HepG2 (cell line): ENCODE data around the gene HES3. TPM values are rescaled to one million over a fixed set of nuclear protein-coding genes. Genes with fewer than 3 reads are reported as not detected.

Source experiments
- ATAC-seq: fragments of 200-7000 bp; cut with Tn5 transposase; 3 replicates; pipeline ENCODE4 v1.9.1; 2020; ENCODE audit warnings: mild to moderate bottlenecking, moderate library complexity
- BruUV-seq: library from RNA; stranded (reverse); fragments of 400-500 nt; replicated peaks from 2 replicates; lab custom pipeline; 2021; lab: Mats Ljungman, UMichigan
- CTCF ChIA-PET: fragments of 300-600 bp; formaldehyde crosslinking; extraction: SDS; loops from one replicate; lab custom pipeline; 2021; ENCODE audit warnings: low total read pairs, inconsistent platforms, low intra/inter-chr PET ratio; lab: Yijun Ruan, JAX
- POLR2A ChIA-PET: fragments of 350-600 bp; sonication (Branson Sonifier 250); formaldehyde crosslinking; loops from one replicate; lab custom pipeline; 2020; ENCODE audit warnings: antibody characterized with exemption, inconsistent platforms; lab: Yijun Ruan, JAX
- DNase-seq: peaks from one replicate; pipeline ENCODE4 v3.0.0-alpha.2; 2015; ENCODE audit warnings: low spot score
- FAIRE-seq: peaks from 3 replicates; lab custom pipeline; 2011; peaks lifted over from hg19 to GRCh38; lab: Jason Lieb, UNC
- H2AFZ ChIP-seq: one replicate; pipeline ENCODE4 v1.6.1; 2011; ENCODE audit warnings: low read length, inconsistent platforms
- H3K27ac ChIP-seq: fragments of 300-600 bp; 3 replicates; pipeline ENCODE4 v1.8.0; 2011; ENCODE audit warnings: mixed run types, mild to moderate bottlenecking, mixed read lengths, low read length, inconsistent platforms; ENCODE audit not compliant: insufficient read depth; ENCODE audit errors: extremely low read length
- H3K27me3 ChIP-seq, 2 experiments: fragments of 200-600 bp in 1 of 2; 2 replicates in 1 of 2; 3 replicates in 1 of 2; pipeline versions ENCODE4 v1.6.0 to v1.8.0; 2011; ENCODE audit warnings: low read length in 2 of 2, mild to moderate bottlenecking in 2 of 2, moderate library complexity in 2 of 2, inconsistent platforms in 1 of 2; ENCODE audit not compliant: insufficient read depth in 2 of 2, control insufficient read depth in 1 of 2
- H3K36me3 ChIP-seq, 2 experiments: fragments of 200-600 bp in 1 of 2; replicated peaks in 1 of 2; 2 replicates in 1 of 2; 3 replicates in 1 of 2; pipeline versions ENCODE4 v1.5.1 to v1.8.0; 2011; ENCODE audit warnings: low read length in 2 of 2, inconsistent platforms in 1 of 2; ENCODE audit not compliant: insufficient read depth in 2 of 2, control insufficient read depth in 1 of 2
- H3K4me1 ChIP-seq: 2 replicates; pipeline ENCODE4 v1.5.1; 2012; ENCODE audit warnings: low read length, inconsistent platforms; ENCODE audit not compliant: insufficient read depth
- H3K4me2 ChIP-seq: 2 replicates; pipeline ENCODE4 v1.6.0; 2011; ENCODE audit warnings: low read depth, low read length, inconsistent platforms
- H3K4me3 ChIP-seq, 3 experiments: fragments of 200-600 bp in 1 of 3; sonication (generic), shearing (Covaris generic) in 1 of 3; replicated peaks in 1 of 3; 2 replicates each; pipeline ENCODE4 v1.5.1; 2011 to 2016; ENCODE audit warnings: low read length in 3 of 3, inconsistent platforms in 2 of 3, low read depth in 2 of 3, mild to moderate bottlenecking in 2 of 3, control low read depth in 1 of 3, mixed read lengths in 1 of 3; ENCODE audit not compliant: insufficient read depth in 1 of 3
- H3K79me2 ChIP-seq: one replicate; pipeline ENCODE4 v1.6.1; 2011; ENCODE audit warnings: low read length, inconsistent platforms; ENCODE audit not compliant: insufficient read depth
- H3K9ac ChIP-seq: 2 replicates; pipeline ENCODE4 v1.6.0; 2011; ENCODE audit warnings: mild to moderate bottlenecking, low read depth, low read length, inconsistent platforms; ENCODE audit not compliant: insufficient read depth
- H3K9me3 ChIP-seq: 2 replicates; pipeline ENCODE4 v1.5.1; 2012; ENCODE audit warnings: mild to moderate bottlenecking, low read length
- H4K20me1 ChIP-seq: 2 replicates; pipeline ENCODE4 v1.6.0; 2011; ENCODE audit warnings: inconsistent platforms, mild to moderate bottlenecking, low read length, moderate library complexity; ENCODE audit not compliant: insufficient read depth
- BRD4 ChIP-seq: sonication (generic); formaldehyde crosslinking; IDR thresholded peaks from 2 replicates; pipeline ENCODE4 v1.4.0; 2020; ENCODE audit warnings: missing genetic modification reagents
- DPF2 ChIP-seq: sonication (generic); formaldehyde crosslinking; IDR thresholded peaks from 2 replicates; pipeline ENCODE4 v1.4.0; 2020; ENCODE audit warnings: mild to moderate bottlenecking, low read depth, missing genetic modification reagents, borderline replicate concordance
- ESRRA ChIP-seq: sonication (generic); formaldehyde crosslinking; IDR thresholded peaks from 2 replicates; pipeline ENCODE4 v1.5.1; 2020; ENCODE audit warnings: mild to moderate bottlenecking, low read depth, missing genetic modification reagents
- ETV6 ChIP-seq: sonication (generic); formaldehyde crosslinking; conservative IDR thresholded peaks from 2 replicates; pipeline ENCODE4 v1.4.0; 2020; ENCODE audit warnings: missing genetic modification reagents
- MIER3 ChIP-seq: IDR thresholded peaks from 2 replicates; pipeline ENCODE4 v1.6.1; 2016; ENCODE audit warnings: missing compliant biosample characterization, borderline replicate concordance
- RXRA ChIP-seq: sonication (generic); formaldehyde crosslinking; IDR thresholded peaks from 2 replicates; pipeline ENCODE4 v1.5.1; 2020; ENCODE audit warnings: missing genetic modification reagents
- TAF15 ChIP-seq: fragments of 200-400 bp; formaldehyde crosslinking; IDR thresholded peaks from one replicate; pipeline ENCODE4 v1.6.1; 2018; ENCODE audit warnings: mild to moderate bottlenecking, low read depth, low read length; ENCODE audit not compliant: poor library complexity, severe bottlenecking
- ZBTB44 ChIP-seq: sonication (generic); formaldehyde crosslinking; IDR thresholded peaks from 2 replicates; pipeline ENCODE4 v1.4.0; 2020; ENCODE audit warnings: missing genetic modification reagents
- ZNF570 ChIP-seq: sonication (generic); formaldehyde crosslinking; IDR thresholded peaks from 2 replicates; pipeline ENCODE4 v1.4.0; 2020; ENCODE audit warnings: mild to moderate bottlenecking, missing genetic modification reagents, borderline replicate concordance
- WGBS: methylation state at CpG from one replicate; pipeline ENCODE4 v1.1.6; 2017; ENCODE audit warnings: low lambda C conversion rate; 5-methylcytosine and 5-hydroxymethylcytosine counted together
- in situ Hi-C: cut with HindIII; loops from 2 replicates; pipeline ENCODE4 v1.10.0; 2017; ENCODE audit warnings: low pct_unique_long_range_greater_than_20kb; ENCODE audit not compliant: extremely low pct_ligation_motif_present
- intact Hi-C: fragments of 100-400 bp; cut with micrococcal nuclease; formaldehyde crosslinking; loops from one replicate; pipeline ENCODE4 v1.10.0; 2022; ENCODE audit not compliant: unreplicated experiment
- polyA plus RNA-seq, 8 experiments: library from polyadenylated mRNA; depleted of rRNA in 3 of 8; stranded (reverse) in 7 of 8; unstranded in 1 of 8; fragments of >200 nt; fragmentation: Illumina TruSeq in 4 of 8; extraction: Trizol in 4 of 8; gene quantifications; 2 replicates each; pipeline versions ENCODE4 v1.2.1 to v1.2.3, GENCODE V29; 2011 to 2016; ENCODE audit warnings: low read depth in 4 of 8, missing spikeins in 1 of 8, mixed read lengths in 1 of 8; ENCODE audit not compliant: insufficient read depth in 1 of 8
- total RNA-seq, 5 experiments: library from RNA; depleted of rRNA; stranded (reverse); fragments of >200 nt; fragmentation: Illumina TruSeq; extraction: Trizol; gene quantifications; 2 replicates each; pipeline ENCODE4 v1.2.3, GENCODE V29; 2016; ENCODE audit warnings: low read depth in 1 of 5

The HES3 gene
- total and polyA plus RNA-seq, 2 of the 13 experiments (the other 11 are each of a cell fraction or from before 2014, with no cell fraction given) = not detected

GRCh38 chr1:6239950-6240768 lies 3.8 kb upstream of the HES3 start (continued):
- TF ChIP-seq RXRA (CRISPR knock-in tag) (0 out of 2 replicates have a peak, but pooled peaks have one; percentile 29), ETV6 (no peak), ZBTB44 (CRISPR knock-in tag) (no peak), ZNF570 (CRISPR knock-in tag) (no peak)

- ATAC-seq = no peak
- no peaks in the 10 kb centered on the region for H3K79me2 ChIP-seq
- no peaks in the 10 kb centered on the region for H3K9me3 ChIP-seq
- DNase-seq = no peak
- TF ChIP-seq MIER3 (no peak), DPF2 (CRISPR knock-in tag) (no peak), BRD4 (CRISPR knock-in tag) (no peak), TAF15 (no peak), ESRRA (CRISPR knock-in tag) (no peak)
- FAIRE-seq = no peak
- H2AFZ ChIP-seq = no peak overlapping the region
- 0 out of 2 replicates have a peak, but pooled peaks cover 5% of the 10 kb centered on the region for H4K20me1 ChIP-seq
- no peak overlapping the region for H3K27ac ChIP-seq
- POLR2A ChIA-PET = interaction anchor here (1.3 kb wide), 1 partner anchor 35 kb away, joined by 4 read pairs; no protein-coding TSS in a partner anchor
- no TSS peak for BruUV-seq
- H3K4me2 ChIP-seq = peak overlapping the region; percentile 70
- CTCF ChIA-PET = no interaction called here
- H3K36me3 ChIP-seq = no peaks in the 10 kb centered on the region
- H3K27me3 ChIP-seq = peaks cover 11 to 37% of the 10 kb centered on the region in 2 experiments; a peak in 4 of 5 replicates
- 64% methylated on average over 31 of the region's 33 CpGs for WGBS
- no peak overlapping the region for H3K9ac ChIP-seq
- H3K4me1 ChIP-seq = peaks cover 58% of the 10 kb centered on the region
- intact Hi-C loops (loop anchor here (2.0 to 10.0 kb wide), 2 partner anchors 36 to 136 kb away; no protein-coding TSS in a partner anchor), in situ Hi-C loops (loop anchor here (10.0 kb wide), 1 partner anchor 174 kb away; the partner anchor contains the start of gene HES2)
- peak overlapping the region in 1 of 3 experiments; percentile 16; a peak in 1 of 6 replicates for H3K4me3 ChIP-seq
These were observed 2.7 kb upstream of the HES3 start for GRCh38 chr1:6241107-6241886.
